Small intestine (tissue), 7 donors: ENCODE measurements around the gene SNRPA. TPM values are rescaled to one million over a fixed set of nuclear protein-coding genes. Genes with fewer than 3 reads are reported as not detected.
"Not testable (repeated sequence)": the region's sequence is repeated elsewhere in the genome, so short reads cannot be mapped to it uniquely, and the experiment has no call there.

Experiments used
- DNase-seq, 2 donors: peaks; one replicate each; pipeline versions ENCODE4 v3.0.0 to v3.0.0-alpha.2; 2013
- FAIRE-seq: peaks from 2 replicates; lab custom pipeline; 2012; peaks lifted over from hg19 to GRCh38; lab: Jason Lieb, UNC
- H3K27ac ChIP-seq, 3 donors: one replicate each; pipeline ENCODE4 v1.5.1; 2013; ENCODE audit warnings: low read length in 2 of 3, mild to moderate bottlenecking in 2 of 3, control low read depth in 1 of 3, inconsistent platforms in 1 of 3, low read depth in 1 of 3, moderate library complexity in 1 of 3
- H3K27me3 ChIP-seq, 3 donors: one replicate each; pipeline ENCODE4 v1.6.1; 2013; ENCODE audit warnings: low read length in 3 of 3, inconsistent platforms in 1 of 3; ENCODE audit not compliant: control insufficient read depth in 3 of 3, insufficient read depth in 3 of 3
- H3K36me3 ChIP-seq, 3 donors: one replicate each; pipeline ENCODE4 v1.6.1; 2013; ENCODE audit warnings: low read length in 3 of 3, inconsistent platforms in 1 of 3, low read depth in 1 of 3, mild to moderate bottlenecking in 1 of 3, moderate library complexity in 1 of 3; ENCODE audit not compliant: control insufficient read depth in 3 of 3, insufficient read depth in 2 of 3
- H3K4me1 ChIP-seq, 3 donors: one replicate each; pipeline ENCODE4 v1.6.1; 2013; ENCODE audit warnings: low read length in 2 of 3, inconsistent platforms in 1 of 3, low read depth in 1 of 3, mild to moderate bottlenecking in 1 of 3, moderate library complexity in 1 of 3; ENCODE audit not compliant: control insufficient read depth in 3 of 3, insufficient read depth in 2 of 3
- H3K4me3 ChIP-seq, 3 donors: one replicate each; pipeline ENCODE4 v1.5.1; 2013; ENCODE audit warnings: low read length in 3 of 3, control low read depth in 1 of 3, inconsistent platforms in 1 of 3, low read depth in 1 of 3, mild to moderate bottlenecking in 1 of 3, moderate library complexity in 1 of 3
- H3K9me3 ChIP-seq, 2 donors: one replicate each; pipeline ENCODE4 v1.6.1; 2013; ENCODE audit warnings: low read depth in 1 of 2, low read length in 1 of 2; ENCODE audit not compliant: control insufficient read depth in 2 of 2, insufficient read depth in 1 of 2
- WGBS, 3 donors: extraction: QIAGEN DNeasy Blood & Tissue Kit; methylation state at CpG; one replicate each; pipeline ENCODE4 v1.1.7; 2013; 5-methylcytosine and 5-hydroxymethylcytosine counted together
- polyA plus RNA-seq, 4 donors: library from polyadenylated mRNA; stranded (reverse) in 3 of 4; unstranded in 1 of 4; fragments of 200-250 nt in 3 of 4; fragments of 120-200 nt in 1 of 4; gene quantifications; one replicate each; pipeline versions ENCODE4 v1.2.1 to v1.2.3, GENCODE V29; 2013
- donor health status: healthy with polysubstance abuse.
- donor health status: control.
- donor health status: control.
- donor health status: Bipolar disorder and iron deficiency.
- donor health status: healthy.

Gene SNRPA
- polyA plus RNA-seq, 4 donors: 25.7 to 77.8 (median 52.7) TPM

DNA sequence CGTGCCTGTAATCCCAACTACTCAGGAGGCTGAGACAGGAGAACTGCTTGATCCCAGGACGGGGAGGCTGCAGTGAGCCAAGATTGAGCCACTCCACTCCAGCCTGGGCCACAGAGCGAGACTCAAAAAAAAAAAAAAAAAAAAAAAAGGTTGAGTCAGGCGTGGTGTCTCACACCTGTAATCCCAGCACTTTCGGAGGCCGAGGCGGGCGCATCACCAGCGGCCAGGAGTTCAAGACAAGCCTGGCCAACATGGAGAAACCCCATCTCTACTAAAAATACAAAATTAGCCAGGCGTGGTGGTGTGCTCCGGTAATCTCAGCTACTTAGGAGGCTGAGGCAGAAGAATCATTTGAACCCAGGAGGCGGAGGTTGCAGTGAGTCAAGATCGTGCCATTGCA, 15.4 kb downstream of the SNRPA start:
- not testable (repeated sequence) for H3K9me3 ChIP-seq, H3K27ac ChIP-seq, FAIRE-seq, H3K4me1 ChIP-seq, DNase-seq, H3K4me3 ChIP-seq, H3K27me3 ChIP-seq
- 95 to 97% (median 97%) methylated on average over 11 to 13 of the region's 13 CpGs for WGBS, 3 donors
- peaks cover 28 to 75% (median 40%) of the 10 kb centered on the region in 3 donors for H3K36me3 ChIP-seq

DNA sequence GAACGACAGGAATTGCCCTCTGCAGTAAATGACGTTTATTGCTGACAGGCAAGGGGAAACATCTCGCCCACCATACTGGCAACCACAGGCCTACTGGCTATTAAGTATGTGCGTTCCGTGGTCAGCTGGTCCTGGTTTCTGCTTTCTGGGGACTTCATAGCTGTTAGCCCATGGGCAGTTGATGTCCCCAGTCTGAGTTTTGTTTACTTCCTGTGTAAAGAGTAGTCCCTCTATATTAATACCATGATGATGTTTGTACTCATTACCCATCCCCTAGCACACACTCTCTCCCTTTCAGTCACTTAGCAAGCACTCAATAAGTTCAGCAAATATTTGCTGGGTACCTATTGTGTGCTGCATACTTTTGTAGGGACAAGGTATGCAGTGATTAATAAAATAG, 17.9 kb downstream of the SNRPA start:
- Histone ChIP-seq H3K27me3 (no peaks in the 10 kb centered on the region), H3K4me1 (no peaks in the 10 kb centered on the region), H3K27ac (no peak overlapping the region), H3K9me3 (peaks cover 0 to 7% of the 10 kb centered on the region in 2 donors), H3K4me3 (no peak overlapping the region), H3K36me3 (peaks cover 16 to 58% (median 19%) of the 10 kb centered on the region in 3 donors)
- DNase-seq: no peak
- FAIRE-seq: no peak
- WGBS, 3 donors: 80 to 87% (median 80%) methylated on average over 5 of the region's 5 CpGs

DNA sequence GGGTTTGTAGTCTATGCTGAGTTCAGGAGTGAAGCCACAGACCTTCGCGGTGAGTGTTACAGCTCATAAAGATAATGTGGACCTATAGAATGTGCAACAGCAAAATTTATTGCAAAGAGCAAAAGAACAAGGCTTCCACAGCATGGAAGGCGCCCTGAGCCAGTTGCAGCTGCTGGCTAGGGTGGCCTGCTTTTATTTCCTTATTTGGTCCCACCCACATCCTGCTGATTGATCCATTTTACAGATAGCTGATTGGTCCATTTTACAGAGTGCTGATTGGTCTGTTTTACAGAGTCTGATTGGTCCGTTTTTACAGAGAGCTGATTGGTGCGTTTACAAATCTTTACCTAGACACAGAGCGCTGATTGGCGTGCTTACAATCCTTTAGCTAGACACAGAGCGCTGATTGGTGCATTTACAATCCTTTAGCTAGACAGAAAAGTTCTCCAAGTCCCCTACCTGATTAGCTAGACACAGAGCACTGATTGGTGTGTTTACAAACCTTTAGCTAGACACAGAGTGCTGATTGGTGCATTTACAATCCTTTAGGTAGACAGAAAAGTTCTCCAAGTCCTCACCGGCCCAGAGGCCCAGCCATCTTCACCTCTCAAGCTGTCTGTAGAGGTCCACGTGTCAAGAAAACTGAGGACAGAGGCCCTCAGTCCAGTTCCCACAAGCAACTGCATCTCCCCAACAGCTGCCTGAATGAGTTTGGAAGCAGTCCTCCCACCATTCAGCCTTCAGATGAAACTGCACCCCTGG, 20.3 kb downstream of the SNRPA start:
- not testable (repeated sequence) for H3K4me3 ChIP-seq, H3K27me3 ChIP-seq, H3K9me3 ChIP-seq, H3K4me1 ChIP-seq, H3K27ac ChIP-seq, FAIRE-seq
- DNase-seq: peak in 1 of 2 donors; percentile 27
- H3K36me3 ChIP-seq: peaks cover 0 to 36% (median 4%) of the 10 kb centered on the region in 3 donors
- WGBS, 3 donors: 93 to 94% (median 93%) methylated on average over 10 of the region's 10 CpGs

DNA sequence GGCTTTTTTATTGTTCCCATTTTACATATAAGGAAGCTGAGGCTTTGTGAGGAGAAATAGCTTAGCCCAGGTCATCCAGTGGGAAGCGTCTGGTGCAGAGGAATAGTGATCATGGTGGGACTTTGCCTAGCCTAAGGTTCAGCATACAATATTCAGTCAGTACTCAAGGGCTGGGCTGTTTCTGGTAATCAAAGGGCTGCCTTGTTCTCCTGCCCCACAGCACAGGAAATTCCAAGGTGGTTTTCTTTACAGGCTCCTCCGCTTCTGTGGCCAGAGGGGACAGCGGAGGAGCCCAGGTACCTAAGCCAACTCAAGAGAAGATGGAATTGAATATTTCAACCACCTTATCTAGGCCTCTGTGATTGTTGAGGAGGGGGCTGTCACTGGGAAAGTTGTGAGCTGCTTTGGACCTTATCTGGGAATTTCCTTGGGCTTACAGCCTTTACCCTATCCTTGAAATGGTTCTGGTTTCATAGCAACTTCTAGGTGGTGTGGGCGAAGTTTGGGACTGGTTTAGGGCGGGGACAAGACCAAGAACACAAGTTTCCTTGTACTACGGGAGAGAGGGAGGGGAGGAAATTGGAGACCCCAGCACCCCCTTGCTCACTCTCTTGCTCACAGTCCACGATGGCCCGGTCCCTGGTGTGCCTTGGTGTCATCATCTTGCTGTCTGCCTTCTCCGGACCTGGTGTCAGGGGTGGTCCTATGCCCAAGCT, 24.1 kb downstream of the SNRPA start, which contains the start of gene MIA:
Gene MIA, plus strand, starts transcription at position 606 of the 716 bp plus-strand sequence. Its CDS starts 22 bp downstream, at position 628.
- no peak for FAIRE-seq
- WGBS, 3 donors: 81 to 88% (median 87%) methylated on average over 9 of the region's 9 CpGs
- no peak within 1 kb of the TSS for H3K4me3 ChIP-seq
- no peak for DNase-seq
- peaks cover 0 to 15% (median 3%) of the 10 kb centered on the region in 3 donors for H3K4me1 ChIP-seq
- no peaks in the 10 kb centered on the region for H3K27me3 ChIP-seq
- peaks cover 0 to 17% (median 0%) of the 10 kb centered on the region in 3 donors for H3K36me3 ChIP-seq
- H3K9me3 ChIP-seq: peaks cover 0 to 7% of the 10 kb centered on the region in 2 donors
- no peak within 1 kb of the TSS for H3K27ac ChIP-seq

DNA sequence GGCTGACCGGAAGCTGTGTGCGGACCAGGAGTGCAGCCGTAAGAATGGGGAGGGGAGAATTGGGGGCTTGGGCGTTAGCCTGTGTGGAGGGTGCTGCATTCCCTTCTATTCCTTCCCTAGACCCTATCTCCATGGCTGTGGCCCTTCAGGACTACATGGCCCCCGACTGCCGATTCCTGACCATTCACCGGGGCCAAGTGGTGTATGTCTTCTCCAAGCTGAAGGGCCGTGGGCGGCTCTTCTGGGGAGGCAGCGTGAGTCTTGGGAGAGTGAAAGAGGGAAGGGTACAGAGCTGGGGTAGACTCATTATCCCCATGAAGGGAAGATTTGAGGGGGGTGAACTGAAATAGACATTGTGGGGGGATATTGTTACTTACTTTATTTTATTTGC, 24.6 kb downstream of the SNRPA start:
- peaks cover 0 to 7% of the 10 kb centered on the region in 2 donors for H3K9me3 ChIP-seq
- peaks cover 0 to 17% (median 0%) of the 10 kb centered on the region in 3 donors for H3K36me3 ChIP-seq
- H3K27ac ChIP-seq: no peak overlapping the region
- WGBS, 3 donors: 93 to 99% (median 95%) methylated on average over 10 of the region's 10 CpGs
- H3K4me3 ChIP-seq: no peak overlapping the region
- H3K27me3 ChIP-seq: no peaks in the 10 kb centered on the region
- no peak for DNase-seq
- peaks cover 0 to 15% (median 3%) of the 10 kb centered on the region in 3 donors for H3K4me1 ChIP-seq
- no peak for FAIRE-seq

DNA sequence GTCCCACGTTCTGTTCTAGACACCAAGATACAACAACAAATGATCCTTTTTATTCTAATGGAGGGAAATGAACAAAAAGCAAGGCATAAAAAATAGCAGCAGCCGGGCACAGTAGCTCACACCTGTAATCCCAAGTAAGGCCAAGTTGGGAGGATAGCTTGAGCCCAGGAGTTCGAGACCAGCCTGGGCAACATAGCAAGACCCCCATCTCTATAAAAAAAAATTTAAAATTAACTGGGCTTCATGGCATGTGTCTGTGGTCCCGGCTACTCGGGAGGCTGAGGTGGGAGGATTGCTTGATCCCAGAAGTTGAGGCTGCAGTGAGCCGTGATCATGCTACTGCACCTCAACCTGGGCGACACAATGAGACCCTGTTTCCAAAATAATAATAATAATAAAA, 25.4 kb downstream of the SNRPA start:
- DNase-seq (no peak), FAIRE-seq (no peak)
- H3K4me3 ChIP-seq: no peak overlapping the region
- WGBS, 3 donors: 79 to 82% (median 81%) methylated on average over 7 of the region's 7 CpGs
- H3K9me3 ChIP-seq: peaks cover 0 to 4% of the 10 kb centered on the region in 2 donors
- no peaks in the 10 kb centered on the region for H3K27me3 ChIP-seq
- peak overlapping the region in 1 of 3 donors; percentile 97 for H3K27ac ChIP-seq
- peaks cover 0 to 15% (median 3%) of the 10 kb centered on the region in 3 donors for H3K4me1 ChIP-seq
- peaks cover 0 to 20% (median 0%) of the 10 kb centered on the region in 3 donors for H3K36me3 ChIP-seq

DNA sequence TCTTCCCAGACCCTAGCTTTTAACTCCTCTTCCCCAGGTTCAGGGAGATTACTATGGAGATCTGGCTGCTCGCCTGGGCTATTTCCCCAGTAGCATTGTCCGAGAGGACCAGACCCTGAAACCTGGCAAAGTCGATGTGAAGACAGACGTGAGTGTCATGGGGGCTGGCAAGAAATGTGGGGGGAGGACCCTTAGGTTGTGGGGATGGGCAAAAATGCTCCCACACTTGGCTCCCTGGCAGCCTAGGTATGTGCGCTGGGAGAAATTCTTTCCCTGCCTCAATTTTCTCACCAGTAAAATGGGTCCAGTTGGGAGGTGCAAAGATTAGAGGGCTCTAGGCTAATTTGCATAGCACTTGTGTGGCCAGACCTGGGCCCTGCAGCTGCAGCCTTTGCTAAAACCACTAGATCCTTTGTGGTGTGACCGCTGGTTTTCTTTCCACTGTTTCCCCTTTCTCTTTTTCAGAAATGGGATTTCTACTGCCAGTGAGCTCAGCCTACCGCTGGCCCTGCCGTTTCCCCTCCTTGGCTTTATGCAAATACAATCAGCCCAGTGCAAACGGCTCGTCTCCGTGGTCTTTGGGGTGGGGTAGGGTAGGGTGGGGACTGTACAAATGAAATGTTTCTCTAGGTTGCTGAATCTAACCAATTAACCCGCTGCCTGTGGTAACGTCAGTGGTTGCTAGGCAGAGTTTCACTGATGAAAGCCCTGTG, 26.1 kb downstream of the SNRPA start:
- Histone ChIP-seq H3K27me3 (no peaks in the 10 kb centered on the region), H3K9me3 (no peaks in the 10 kb centered on the region), H3K4me3 (peak overlapping the region; percentile 57 to 78 (median 58)), H3K36me3 (peaks cover 0 to 14% (median 0%) of the 10 kb centered on the region in 3 donors), H3K27ac (peak overlapping the region; percentile 89 to 100 (median 97)), H3K4me1 (peaks cover 0 to 15% (median 3%) of the 10 kb centered on the region in 3 donors)
- 14 to 23% (median 15%) methylated on average over 13 of the region's 13 CpGs for WGBS, 3 donors
- DNase-seq (peak; percentile 96), FAIRE-seq (no peak)

DNA sequence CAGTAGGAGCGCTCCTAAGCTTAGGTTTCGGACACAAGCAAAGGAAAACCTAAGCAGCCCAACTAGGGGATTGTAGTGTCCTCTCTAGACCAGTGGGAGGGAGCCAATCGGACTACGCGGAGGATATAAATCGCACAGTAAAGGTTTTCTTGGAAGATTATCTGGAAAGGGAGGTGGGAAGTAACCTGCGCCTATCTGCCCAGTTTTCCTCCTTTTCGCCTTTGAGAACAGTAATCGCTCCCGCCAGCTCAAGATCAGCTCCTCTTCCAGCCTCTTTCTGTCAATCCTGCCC, 26.6 kb downstream of the SNRPA start:
- DNase-seq (no peak), FAIRE-seq (no peak)
- Histone ChIP-seq H3K9me3 (no peaks in the 10 kb centered on the region), H3K4me1 (peaks cover 0 to 15% (median 3%) of the 10 kb centered on the region in 3 donors), H3K36me3 (peaks cover 0 to 14% (median 0%) of the 10 kb centered on the region in 3 donors), H3K27me3 (no peaks in the 10 kb centered on the region), H3K27ac (peak overlapping the region; percentile 89 to 100 (median 97)), H3K4me3 (peak overlapping the region; percentile 57 to 78 (median 58))
- WGBS, 3 donors: 0 to 1% (median 1%) methylated on average over 10 of the region's 10 CpGs
